Fibroblast of skin of left quadriceps (primary cell): ENCODE measurements around the gene ASTL.
A peak's percentile ranks its signal among the peaks of the same experiment; 100 is the strongest.

Source experiments
- DNase-seq, 2 experiments: peaks; one replicate each; pipeline ENCODE4 v3.0.0-alpha.2; 2013; ENCODE audit warnings: low read depth in 2 of 2

Gene ASTL

DNA sequence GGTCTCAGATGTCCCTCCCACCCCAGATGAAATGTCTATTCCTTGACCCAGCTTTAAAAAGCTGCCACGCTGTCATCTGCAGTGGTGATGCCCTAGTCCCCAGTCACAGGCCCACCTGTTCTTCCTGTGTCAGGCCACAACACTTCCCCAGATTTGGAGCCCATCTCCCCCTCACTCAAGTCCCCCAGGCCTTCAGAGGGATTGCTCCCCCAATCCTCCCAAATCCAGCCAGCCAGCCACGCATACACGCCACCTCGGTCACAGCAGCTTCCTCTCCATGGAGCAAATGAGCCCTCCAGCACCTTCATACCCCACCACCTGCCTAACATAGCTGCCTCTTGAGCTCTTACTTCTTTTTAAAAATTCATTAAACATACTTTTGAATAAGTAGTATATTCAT, 7.8 kb downstream of the ASTL start:
- no peak for DNase-seq

DNA sequence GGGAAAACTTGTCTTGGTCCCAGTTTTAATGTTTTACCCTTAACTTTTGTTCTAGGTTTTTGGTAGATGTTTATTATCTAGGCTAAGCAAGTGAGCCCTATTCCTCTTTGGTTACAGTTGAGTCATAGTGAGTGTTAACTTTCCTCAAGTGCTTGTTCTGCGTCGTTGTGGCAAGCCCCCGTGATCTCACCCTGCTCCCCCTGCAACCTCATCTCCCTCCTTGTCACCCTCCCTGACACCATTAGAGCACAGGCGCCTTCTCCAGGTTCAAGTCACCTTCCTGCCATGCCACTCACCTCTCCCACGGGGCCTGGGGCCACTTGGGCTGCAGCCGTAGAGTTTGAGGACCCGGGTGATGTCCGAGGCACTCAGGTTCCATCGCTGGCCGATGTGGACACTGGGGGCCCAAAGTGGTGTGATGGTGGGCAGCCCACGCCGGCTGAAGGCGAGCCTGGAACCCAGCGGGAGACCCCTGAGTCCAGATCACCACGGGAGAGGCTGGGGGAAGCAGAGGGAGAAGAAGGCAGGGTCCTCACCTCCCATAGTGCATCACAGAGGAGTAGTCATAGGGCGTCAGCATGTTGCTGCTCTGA, 8.7 kb downstream of the ASTL start:
- no peak for DNase-seq

DNA sequence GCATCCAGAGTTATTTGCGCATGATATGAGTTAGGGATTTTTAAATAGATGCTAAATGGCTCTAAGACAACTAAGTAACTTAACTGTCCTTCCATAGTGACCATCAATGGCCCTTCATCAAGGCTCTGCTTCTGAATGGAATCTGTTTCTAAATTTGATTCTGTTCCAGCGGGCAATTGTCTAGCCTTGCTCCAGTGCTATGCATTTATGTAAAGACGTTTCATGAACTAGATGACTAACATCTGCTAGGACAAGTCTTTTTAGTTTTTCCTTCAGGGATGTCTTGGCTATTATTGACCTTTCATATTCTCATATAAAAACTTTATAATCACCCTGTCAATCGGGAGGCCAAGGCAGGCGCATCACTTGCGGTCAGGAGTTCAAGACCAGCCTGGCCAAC, 9.8 kb downstream of the ASTL start:
- no peak for DNase-seq

DNA sequence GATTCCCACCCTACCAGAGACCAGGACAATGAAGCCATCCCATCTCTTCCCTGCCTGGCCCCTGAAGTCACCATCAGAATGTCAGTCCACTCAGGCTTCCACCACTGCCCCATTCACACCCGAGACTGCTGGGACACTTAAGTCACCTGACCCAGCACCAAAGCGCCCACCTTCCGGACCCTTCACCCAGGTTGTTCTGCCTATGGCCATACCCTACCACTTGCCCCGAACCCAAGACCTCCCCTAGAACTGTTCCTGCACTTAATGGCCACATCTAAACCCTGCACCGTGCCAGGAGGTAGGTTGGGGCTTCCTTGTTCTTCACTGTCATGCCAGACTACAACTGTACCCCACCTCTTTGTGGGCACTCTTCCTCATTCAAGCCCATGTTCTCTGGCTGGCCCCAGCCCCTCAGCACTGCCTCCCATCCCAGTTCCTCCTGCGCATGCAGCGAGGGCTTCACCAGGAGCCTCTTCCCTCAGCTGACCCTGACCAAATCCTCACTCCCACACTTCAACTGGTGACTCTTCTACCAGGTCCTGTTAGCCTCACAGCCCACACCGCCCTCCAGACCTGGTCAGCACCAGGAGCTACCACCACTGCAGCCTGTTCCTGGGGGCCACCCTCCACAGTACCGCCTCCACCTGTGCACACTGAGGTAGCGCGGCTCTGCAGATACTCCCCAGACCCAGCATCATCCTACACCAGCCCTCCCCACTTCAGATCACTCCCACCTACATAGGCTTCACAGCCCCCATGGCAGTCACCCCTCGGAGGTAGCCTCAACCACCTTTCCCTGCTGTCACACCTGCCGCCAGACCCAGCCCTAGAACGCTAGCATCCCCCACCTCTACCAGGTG, 13.7 kb downstream of the ASTL start:
- DNase-seq: no peak

DNA sequence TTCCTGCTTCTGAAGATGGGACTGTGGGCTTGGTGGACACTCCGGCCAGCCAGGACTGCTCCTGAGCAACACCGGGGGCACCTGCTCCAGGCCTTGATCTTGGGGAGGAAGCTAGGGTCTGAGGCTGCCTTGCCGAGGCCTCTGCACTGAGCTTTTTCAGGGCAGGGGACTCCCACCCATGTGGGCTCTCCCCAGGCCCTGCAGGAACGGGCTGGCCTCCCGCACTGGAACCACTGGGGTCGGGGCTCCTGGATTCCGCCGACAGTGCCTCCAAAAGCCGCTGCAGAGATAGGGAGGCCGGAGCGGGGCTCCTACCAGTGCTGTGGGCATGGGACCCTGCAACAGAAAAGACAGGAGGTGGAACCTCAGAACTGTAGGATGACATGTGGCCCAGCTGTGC, 14.4 kb downstream of the ASTL start:
- no peak for DNase-seq

DNA sequence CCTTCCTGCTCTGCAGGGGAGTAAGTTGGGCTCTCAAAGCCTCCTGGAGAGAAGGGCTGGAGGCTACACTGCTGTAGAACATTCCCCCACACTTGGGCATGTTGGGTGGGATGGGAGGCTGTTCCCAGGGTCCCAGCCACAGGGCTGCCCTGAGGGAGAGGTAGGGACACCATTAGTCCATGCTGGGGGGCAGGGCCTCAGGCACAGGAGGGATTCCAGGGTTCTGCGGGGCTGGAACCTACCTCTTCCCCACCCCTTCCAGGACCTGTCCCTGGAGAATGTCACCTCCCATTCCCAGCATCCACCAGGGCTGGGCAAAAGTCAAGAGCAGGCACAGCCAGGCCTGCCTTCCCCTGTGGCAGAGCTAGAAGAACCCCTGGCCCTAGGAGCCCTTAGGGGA, 15.0 kb downstream of the ASTL start:
- DNase-seq: no peak

DNA sequence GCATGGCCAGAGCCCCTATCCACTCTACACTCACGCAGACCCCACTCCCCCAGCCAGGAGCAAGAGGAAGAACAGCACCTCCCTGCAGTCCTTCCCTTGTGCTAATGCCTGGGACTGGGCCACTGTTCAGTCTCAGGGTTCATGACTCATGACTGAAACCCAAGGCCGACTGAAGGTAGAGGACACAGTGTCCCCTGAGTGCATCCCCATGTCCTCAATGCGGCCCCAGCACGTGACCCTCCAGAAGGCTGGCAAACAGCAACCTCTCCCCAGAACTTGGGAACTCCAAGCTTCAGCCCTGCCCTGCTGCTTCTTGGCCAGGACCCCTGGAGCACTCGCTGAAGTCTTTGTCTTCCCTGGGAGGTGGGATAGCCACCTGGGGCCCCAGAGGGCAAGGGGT, 15.9 kb downstream of the ASTL start:
- no peak for DNase-seq

DNA sequence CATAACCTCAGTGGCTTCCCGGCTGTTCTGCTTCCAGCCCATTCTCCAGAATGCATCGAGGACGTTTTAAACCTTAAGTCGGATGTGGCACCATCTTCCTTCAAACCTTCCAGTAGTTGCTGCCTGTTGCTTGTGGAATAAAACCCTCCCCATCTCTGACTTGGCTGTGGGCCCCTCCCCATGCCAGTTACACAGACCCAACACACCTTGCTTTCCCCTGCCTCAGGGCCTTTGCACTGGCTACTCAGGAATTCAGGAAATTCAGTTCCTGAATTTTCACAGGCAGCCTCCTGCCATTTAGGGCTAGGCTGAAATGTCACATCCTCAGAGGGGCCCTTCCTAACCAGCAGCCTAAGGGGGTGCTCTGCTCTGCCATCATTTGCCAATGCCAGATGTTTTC, 16.9 kb downstream of the ASTL start:
- DNase-seq: no peak

DNA sequence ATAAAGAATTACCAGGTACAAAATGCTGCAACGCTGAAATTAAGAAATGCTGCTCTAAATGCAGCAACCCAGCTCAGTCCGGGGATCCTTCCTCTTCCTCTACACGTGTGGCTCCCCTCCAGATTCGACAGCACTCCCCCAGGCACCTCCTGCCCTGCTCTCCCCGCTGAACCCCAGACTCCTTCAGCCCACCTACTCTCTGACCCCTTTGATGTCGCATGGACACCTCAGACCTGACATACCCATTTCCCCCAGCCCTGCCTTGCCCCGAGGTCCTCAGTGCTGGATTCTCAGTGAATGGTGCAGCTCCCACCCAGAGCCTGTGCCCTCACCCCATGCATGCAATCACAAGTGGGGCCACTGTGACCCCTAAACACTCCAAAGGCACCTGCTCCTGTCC, 17.3 kb downstream of the ASTL start:
- no peak for DNase-seq

DNA sequence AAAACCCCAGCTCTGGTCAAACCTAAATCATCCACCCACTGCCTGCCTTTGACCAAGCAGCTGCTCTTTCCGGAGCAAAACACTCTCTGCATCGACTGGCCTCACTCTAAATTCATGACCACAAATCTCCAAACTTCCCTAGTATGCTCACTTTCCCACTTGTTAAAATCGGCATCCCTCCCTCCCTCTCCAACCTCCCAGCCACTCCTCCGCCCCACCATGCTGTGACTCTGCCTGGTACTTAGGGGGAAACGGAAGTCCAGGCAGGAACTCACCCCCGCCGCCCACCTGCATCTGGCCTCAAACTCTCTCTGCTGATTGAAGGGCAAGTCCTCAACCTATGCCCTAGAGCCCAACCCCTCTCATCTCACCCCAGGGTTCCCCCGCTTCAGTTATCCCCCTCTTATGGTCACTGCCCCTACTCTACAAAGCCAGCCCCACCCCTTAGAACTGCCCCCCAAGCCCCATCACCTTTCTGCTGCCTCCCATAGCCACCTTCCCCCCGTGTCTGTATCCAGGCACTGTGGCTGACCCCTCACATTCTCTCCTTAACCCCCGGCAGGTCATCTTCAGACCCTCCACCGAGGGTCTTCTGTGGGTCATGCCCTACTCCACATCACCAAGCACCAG, 18.1 kb downstream of the ASTL start:
- no peak for DNase-seq

DNA sequence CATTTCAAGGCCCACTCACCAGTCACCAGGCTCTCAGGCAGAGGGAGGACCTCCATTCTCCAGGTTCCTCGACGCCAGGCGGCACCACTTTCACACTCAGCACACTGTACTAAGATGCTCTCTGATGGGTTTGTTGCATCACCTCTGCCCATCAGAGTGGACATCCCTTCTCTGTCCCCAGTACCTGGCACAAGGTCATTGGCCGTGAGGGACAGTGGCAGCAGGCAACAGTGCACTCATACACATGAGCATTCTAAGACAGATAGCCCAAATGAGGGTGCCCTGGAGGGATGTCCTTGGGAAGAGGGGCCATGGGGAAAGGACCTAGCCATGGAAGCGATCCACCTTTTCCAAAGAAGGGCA, 18.9 kb downstream of the ASTL start:
- DNase-seq: no peak

DNA sequence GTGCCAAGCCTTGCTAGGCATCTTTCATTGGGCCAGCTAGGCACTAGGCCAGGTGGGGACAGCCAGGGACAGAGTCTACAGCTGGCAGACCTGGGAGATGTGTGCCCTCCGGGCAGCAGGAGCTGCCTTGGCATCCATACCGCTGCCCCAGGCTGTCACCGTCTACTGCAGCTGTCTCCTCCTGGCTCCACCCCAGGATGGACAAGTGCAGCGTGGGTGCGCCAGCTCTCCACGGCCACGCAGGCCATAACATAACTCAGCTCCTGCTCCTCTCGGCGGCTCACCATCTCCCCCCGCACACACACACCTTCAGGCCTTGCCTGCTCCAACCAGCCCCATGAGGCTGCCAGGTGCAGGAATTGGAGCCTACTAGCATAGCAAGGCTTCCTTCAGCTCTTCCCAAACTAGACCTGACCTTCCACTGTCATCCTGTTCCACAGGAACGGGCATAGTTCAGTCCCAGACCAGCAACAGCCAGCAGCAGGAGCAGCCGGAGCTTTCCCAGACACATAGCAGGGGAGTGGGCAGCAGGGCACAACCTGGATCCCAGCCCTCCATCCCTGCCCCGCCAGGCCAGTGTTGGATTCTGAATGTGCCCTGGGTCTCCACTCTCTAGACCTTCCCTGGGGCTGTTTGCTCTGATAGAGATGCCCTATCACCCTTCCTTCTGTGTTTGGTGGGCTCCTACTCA, 19.5 kb downstream of the ASTL start:
- no peak for DNase-seq

DNA sequence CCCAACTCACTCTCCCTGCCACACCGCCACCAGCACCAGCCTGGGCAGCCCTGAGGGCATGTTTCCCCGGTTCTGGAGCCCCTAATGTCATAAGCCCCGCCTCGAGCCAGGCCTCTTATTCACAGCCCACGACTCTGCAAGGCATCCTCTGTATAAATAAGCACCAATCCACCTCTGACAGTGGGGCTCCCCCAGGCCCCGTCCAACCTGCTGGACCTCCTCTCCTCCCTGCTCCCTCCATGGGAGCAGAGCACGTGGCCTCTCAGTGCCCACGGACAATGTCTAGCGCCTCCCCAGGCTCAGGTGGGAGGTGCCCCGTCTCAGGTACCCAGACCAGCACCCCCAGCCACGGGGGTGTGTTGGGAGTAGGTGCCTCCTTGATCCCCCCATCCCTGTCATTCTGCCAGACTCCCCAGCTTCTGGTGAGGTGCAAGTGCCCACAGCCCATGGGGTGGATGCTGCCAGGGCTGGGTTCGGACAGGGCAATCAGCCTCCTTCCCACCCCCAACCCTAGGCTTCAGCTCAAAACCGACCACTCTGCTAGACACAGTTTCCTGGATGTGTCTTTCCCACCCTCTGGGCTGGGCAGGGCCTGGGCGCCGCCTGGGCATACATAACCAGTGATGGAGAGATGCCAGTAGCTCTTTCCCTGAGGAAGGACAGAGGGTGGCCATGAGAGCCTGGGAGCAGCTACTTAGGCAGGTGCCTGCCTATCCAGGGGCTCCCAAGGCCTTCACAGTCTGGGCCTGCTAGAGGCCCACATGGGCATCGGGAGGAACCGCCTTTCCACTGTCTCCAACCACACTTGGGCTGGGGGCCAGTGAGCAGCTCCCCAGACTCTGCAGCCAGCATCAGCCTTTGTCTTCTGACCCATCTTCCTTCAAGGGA, 20.4 kb downstream of the ASTL start:
- no peak for DNase-seq

DNA sequence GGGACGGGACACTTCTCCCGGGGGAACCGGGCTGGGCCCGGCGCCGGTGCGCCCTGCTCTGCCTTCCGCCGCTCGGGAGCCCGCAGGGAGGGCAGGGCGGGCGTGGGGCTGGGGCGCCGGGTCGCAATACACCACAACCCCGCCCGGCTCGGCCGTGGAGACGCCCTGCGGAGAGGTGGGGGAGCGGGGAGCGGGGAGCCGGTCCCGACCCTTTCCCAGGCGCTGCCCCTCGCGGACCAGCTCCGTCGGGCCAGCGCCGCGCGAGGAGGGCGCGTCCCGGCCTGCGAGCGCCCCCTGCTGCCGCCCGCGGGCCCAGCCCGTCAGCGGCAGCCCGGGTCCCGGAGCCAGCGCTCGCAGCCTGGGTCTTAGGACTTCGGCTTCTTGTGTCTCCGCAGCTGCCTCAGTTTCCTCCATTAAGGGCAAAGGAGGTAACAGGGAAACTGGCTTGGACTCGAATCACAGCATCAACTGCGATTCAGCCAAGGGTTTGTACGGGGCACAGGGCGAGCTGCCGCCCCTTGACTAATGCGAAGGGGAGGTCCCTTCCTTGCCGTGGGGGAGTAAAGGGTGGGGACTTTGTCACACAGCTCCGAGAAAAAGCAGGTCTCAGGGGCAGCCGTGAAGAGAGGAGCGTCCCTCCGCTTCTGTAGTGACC, 21.3 kb downstream of the ASTL start:
- peak in 1 of 2 experiments; percentile 4 for DNase-seq

DNA sequence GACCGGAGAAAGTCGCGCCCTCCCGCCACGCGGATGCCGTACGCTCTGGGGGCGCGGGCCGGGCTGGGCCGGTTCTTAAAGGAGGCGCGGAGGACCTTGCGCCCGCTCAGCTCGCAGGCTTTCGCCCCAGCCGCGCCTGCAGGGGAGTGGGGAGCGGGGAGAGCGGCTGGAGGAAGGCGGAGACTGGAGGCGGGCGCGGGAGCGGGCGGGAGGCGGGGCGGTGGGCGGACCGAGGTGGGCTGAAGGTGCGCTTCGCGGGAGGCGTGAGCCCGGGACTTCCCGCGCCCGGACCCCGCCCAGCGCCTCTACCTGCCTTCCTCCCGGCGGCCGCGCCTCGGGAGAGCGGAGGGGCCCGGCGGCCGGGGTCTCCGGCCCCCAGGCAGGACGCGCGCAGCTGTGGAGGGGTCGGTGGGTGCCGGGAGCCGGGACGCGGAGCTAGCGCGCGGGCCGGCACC, 21.9 kb downstream of the ASTL start, which contains the start of gene ADRA2B:
Gene ADRA2B, minus strand, starts transcription at position 148 of the 455 bp plus-strand sequence. CDS start 422 bp downstream, outside the sequence.
- no peak for DNase-seq

DNA sequence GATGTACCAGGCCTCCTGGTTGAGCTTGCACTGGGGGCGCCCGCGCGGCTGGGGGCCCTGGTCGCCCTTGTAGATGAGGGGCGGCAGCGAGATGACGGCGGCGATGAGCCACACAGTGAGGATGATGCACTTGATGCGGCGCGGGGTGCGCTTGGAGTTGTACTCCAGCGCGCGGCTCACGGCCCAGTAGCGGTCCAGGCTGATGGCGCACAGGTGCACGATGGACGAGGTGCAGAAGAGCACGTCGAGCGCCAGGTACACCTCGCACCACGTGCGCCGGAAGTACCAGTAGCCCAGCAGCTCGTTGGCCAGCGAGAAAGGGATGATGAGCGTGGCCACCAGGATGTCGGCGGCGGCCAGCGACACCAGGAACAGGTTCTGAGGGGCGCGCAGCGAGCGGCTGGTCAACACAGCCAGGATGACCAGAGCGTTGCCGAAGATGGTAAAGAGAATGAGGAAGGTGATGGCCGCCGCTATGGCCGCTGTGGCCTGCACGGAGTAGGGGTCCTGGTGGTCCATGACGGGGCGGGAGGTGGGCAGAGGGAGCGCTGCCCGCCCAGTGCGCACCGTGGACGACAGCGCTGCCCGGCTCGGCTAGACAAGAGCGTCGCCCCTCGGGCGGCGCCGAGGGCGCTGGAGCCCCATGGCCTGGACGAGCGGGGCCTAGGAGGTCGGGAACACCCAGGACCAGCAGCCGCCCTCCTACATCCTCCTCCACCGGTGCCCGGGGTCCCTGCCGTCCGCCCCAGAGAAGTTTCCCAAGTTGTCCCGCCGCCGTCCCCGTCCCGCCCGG, 22.5 kb downstream of the ASTL start:
- no peak for DNase-seq

DNA sequence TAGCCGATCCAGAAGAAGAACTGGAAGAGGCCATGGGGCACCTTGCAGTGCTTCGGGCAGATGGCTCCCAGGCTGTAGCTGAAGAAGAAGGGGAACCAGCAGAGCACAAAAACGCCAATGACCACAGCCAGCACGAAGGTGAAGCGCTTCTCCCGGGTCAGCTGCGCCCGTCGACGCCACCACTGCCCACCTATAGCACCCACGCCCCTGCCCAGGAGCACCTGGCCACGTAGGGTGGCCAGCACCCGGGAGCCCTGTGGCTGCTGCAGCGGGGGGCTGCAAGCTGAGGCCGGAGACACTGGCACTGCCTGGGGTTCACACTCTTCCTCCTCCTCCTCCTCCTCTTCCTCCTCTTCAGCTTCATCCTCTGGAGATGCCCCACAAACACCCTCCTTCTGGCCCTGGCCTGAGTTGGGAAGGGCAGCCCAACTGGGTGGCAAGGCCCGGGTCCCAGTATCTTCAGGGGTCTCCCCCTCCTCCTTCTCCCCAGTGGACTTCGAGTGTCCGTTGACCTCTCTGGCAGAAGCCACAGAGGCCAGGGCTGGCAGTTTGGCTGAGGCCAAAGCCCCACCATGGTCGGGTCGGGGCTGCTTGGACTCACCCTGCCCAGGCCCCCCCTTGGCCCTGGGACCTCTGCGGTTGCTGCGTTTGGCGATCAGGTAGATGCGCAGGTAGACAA, 23.3 kb downstream of the ASTL start:
- DNase-seq: no peak

DNA sequence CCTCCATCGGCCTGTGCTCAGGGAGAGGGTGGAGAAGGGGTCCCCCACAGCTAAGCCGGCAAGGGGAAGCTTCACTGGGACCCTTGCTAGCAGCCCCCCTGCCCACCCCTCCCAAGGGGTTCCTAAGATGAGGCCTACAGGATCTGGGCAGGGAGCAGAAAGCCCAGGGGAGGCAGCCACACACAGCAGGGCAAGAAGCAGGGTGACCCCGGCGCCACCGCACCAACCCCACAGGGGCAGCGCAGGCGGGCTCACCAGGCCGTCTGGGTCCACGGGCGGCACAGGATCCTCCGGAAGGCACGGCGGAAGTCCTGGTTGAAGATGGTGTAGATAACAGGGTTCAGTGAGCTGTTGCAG, 23.8 kb downstream of the ASTL start:
- no peak for DNase-seq

DNA sequence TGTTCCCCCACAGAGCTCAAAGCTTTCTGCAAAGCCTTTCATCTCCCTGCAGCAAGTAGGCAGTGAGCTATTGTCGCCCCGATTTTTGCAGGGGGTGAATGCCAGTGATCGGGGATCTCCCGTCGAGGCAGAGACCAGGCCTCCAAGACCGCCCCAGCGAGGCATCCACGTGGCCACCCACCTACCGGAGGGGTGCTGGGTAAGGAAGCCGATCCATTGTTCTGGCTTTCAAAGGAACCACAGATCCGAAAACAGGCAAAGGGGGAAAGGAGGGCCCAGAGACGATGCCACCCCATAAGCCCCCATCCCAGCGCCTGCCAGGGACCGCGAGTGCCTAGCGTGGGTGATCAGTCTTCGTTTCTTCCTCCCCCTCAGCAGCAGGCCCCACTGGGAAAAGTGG, 24.4 kb downstream of the ASTL start:
- no peak for DNase-seq

DNA sequence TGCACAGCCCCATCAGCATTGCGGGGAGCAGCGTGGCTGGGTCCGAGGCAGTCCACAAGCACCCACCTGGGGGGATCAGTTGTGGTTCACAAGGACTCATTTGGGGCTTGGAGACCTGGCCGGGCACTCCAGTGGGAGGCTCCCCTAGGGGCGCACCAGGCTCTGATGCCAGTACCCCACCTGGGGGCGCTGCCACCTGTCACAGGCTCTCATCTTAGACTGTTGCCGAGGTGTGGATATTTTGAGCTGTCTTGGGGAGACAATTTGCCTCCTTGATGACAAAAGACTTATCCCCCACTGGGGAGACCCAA, 25.0 kb downstream of the ASTL start:
- no peak for DNase-seq
